Mesenchymal stem cell (in vitro differentiated cells and primary cell): ENCODE measurements around the gene MUS81.

Source experiments
- DNase-seq: peaks from one replicate; pipeline ENCODE4 v3.0.0-alpha.2; 2013
- H2AFZ ChIP-seq: one replicate; pipeline ENCODE4 v1.6.1; 2013; ENCODE audit warnings: low read depth, mild to moderate bottlenecking, control low read depth, inconsistent platforms, low read length, moderate library complexity
- H2AK5ac ChIP-seq: 2 replicates; pipeline ENCODE4 v1.6.1; 2013; ENCODE audit warnings: low read length, moderate library complexity, mild to moderate bottlenecking, inconsistent platforms; ENCODE audit not compliant: severe bottlenecking
- H2BK120ac ChIP-seq: one replicate; pipeline ENCODE4 v1.6.1; 2013; ENCODE audit warnings: low read depth, mild to moderate bottlenecking, inconsistent platforms, low read length, moderate library complexity
- H2BK12ac ChIP-seq, 2 experiments: one replicate each; pipeline ENCODE4 v1.6.1; 2013; ENCODE audit warnings: inconsistent platforms in 2 of 2, low read length in 2 of 2, mild to moderate bottlenecking in 2 of 2, moderate library complexity in 2 of 2, control low read depth in 1 of 2
- H2BK15ac ChIP-seq: one replicate; pipeline ENCODE4 v1.6.1; 2013; ENCODE audit warnings: mild to moderate bottlenecking, low read depth, inconsistent platforms; ENCODE audit not compliant: poor library complexity, severe bottlenecking
- H2BK5ac ChIP-seq: 2 replicates; pipeline ENCODE4 v1.6.1; 2013; ENCODE audit warnings: low read depth, mild to moderate bottlenecking, low read length, control low read depth, inconsistent platforms; ENCODE audit not compliant: poor library complexity, severe bottlenecking
- H3K14ac ChIP-seq, 2 experiments: one replicate each; pipeline ENCODE4 v1.6.1; 2013; ENCODE audit warnings: inconsistent platforms in 2 of 2, low read length in 2 of 2, control low read depth in 1 of 2, mild to moderate bottlenecking in 1 of 2, moderate library complexity in 1 of 2
- H3K18ac ChIP-seq, 2 experiments: one replicate each; pipeline ENCODE4 v1.6.1; 2013; ENCODE audit warnings: inconsistent platforms in 2 of 2, low read length in 2 of 2, control low read depth in 1 of 2, low read depth in 1 of 2, mild to moderate bottlenecking in 1 of 2
- H3K23ac ChIP-seq, 2 experiments: one replicate each; pipeline ENCODE4 v1.6.1; 2013; ENCODE audit warnings: inconsistent platforms in 2 of 2, low read length in 2 of 2, mild to moderate bottlenecking in 2 of 2, moderate library complexity in 2 of 2, control low read depth in 1 of 2
- H3K27ac ChIP-seq: 2 replicates; pipeline ENCODE4 v1.5.1; 2013; ENCODE audit warnings: mild to moderate bottlenecking, moderate library complexity, low read length, control low read depth, inconsistent platforms; ENCODE audit not compliant: poor library complexity, severe bottlenecking
- H3K27me3 ChIP-seq, 2 experiments: 2 replicates each; pipeline versions ENCODE4 v1.6.1 to v1.7.0; 2013; ENCODE audit warnings: low read length in 2 of 2, mild to moderate bottlenecking in 2 of 2, moderate library complexity in 2 of 2, control low read depth in 1 of 2, inconsistent platforms in 1 of 2; ENCODE audit not compliant: control insufficient read depth in 1 of 2, insufficient read depth in 1 of 2
- H3K36me3 ChIP-seq, 2 experiments: 2 replicates each; pipeline versions ENCODE4 v1.6.1 to v1.7.0; 2013; ENCODE audit warnings: low read length in 2 of 2, control low read depth in 1 of 2, inconsistent platforms in 1 of 2, low read depth in 1 of 2, mild to moderate bottlenecking in 1 of 2; ENCODE audit not compliant: insufficient read depth in 2 of 2, control insufficient read depth in 1 of 2
- H3K4ac ChIP-seq, 2 experiments: one replicate each; pipeline ENCODE4 v1.6.1; 2013; ENCODE audit warnings: inconsistent platforms in 2 of 2, low read length in 2 of 2, mild to moderate bottlenecking in 2 of 2, moderate library complexity in 2 of 2, control low read depth in 1 of 2, low read depth in 1 of 2
- H3K4me1 ChIP-seq: 2 replicates; pipeline ENCODE4 v1.6.1; 2013; ENCODE audit warnings: low read depth, low read length, control low read depth; ENCODE audit not compliant: control insufficient read depth, insufficient read depth
- H3K4me2 ChIP-seq: 2 replicates; pipeline ENCODE4 v1.6.1; 2013; ENCODE audit warnings: low read length, mild to moderate bottlenecking, inconsistent platforms; ENCODE audit not compliant: poor library complexity, severe bottlenecking
- H3K4me3 ChIP-seq, 2 experiments: 2 replicates each; pipeline versions ENCODE4 v1.5.1 to v1.7.0; 2013; ENCODE audit warnings: low read length in 2 of 2, mild to moderate bottlenecking in 2 of 2, control low read depth in 1 of 2, low read depth in 1 of 2; ENCODE audit not compliant: insufficient read depth in 1 of 2
- H3K79me1 ChIP-seq: replicated peaks from 2 replicates; pipeline ENCODE4 v1.6.1; 2013; ENCODE audit warnings: mild to moderate bottlenecking, control low read depth, low read length, inconsistent platforms; ENCODE audit not compliant: poor library complexity, severe bottlenecking
- H3K9ac ChIP-seq: 2 replicates; pipeline ENCODE4 v1.7.0; 2013; ENCODE audit warnings: mild to moderate bottlenecking, low read length, moderate library complexity
- H3K9me3 ChIP-seq: 2 replicates; pipeline ENCODE4 v1.7.0; 2013; ENCODE audit warnings: mild to moderate bottlenecking, low read length; ENCODE audit not compliant: control insufficient read depth
- H4K8ac ChIP-seq: one replicate; pipeline ENCODE4 v1.6.1; 2013; ENCODE audit warnings: inconsistent platforms, mild to moderate bottlenecking, low read length, moderate library complexity
- H4K91ac ChIP-seq: one replicate; pipeline ENCODE4 v1.6.1; 2013; ENCODE audit warnings: mild to moderate bottlenecking, low read length, inconsistent platforms
- WGBS: methylation state at CpG from one replicate; pipeline ENCODE4 v1.1.7; 2013; ENCODE audit warnings: mixed read lengths; 5-methylcytosine and 5-hydroxymethylcytosine counted together

MUS81 gene

GRCh38 chr11:65854852-65855837 lies 5.1 kb upstream of the MUS81 start:
- Histone ChIP-seq H3K18ac (no peak overlapping the region), H3K14ac (no peak overlapping the region), H3K4me3 (peak overlapping the region in 1 of 2 experiments; percentile 94), H4K8ac (no peak overlapping the region), H3K79me1 (peaks cover 5% of the 10 kb centered on the region), H3K27ac (no peak overlapping the region), H2BK12ac (no peak overlapping the region), H2AFZ (no peak overlapping the region), H3K23ac (no peak overlapping the region), H3K4me2 (peak overlapping the region; percentile 8), H3K36me3 (peaks cover 57 to 61% of the 10 kb centered on the region in 2 experiments), H3K4me1 (peaks cover 31% of the 10 kb centered on the region), H4K91ac (no peak overlapping the region), H2BK15ac (no peak overlapping the region), H3K9me3 (peaks cover 5% of the 10 kb centered on the region), H3K4ac (no peak overlapping the region), H3K9ac (peak overlapping the region; percentile 94), H2BK120ac (no peak overlapping the region), H3K27me3 (no peaks in the 10 kb centered on the region), H2BK5ac (no peak overlapping the region), H2AK5ac (no peak overlapping the region)
- 95% methylated on average over 13 of the region's 15 CpGs for WGBS
- no peak for DNase-seq

GRCh38 chr11:65855927-65856363 lies 4.3 kb upstream of the MUS81 start:
- peak overlapping the region; percentile 64 for H3K4me2 ChIP-seq
- peaks cover 31% of the 10 kb centered on the region for H3K4me1 ChIP-seq
- H3K4ac ChIP-seq, result no peak overlapping the region
- H4K91ac ChIP-seq, result no peak overlapping the region
- peak overlapping the region; percentile 94 for H3K9ac ChIP-seq
- H2AFZ ChIP-seq, result no peak overlapping the region
- H3K14ac ChIP-seq, result no peak overlapping the region
- H3K36me3 ChIP-seq, result peaks cover 53 to 55% of the 10 kb centered on the region in 2 experiments
- no peak overlapping the region for H2BK5ac ChIP-seq
- no peak overlapping the region for H3K27ac ChIP-seq
- 95% methylated on average over 15 of the region's 15 CpGs for whole genome bisulfite sequencing
- H4K8ac ChIP-seq, result no peak overlapping the region
- no peak for DNase-seq
- peak overlapping the region in 1 of 2 experiments; percentile 94 for H3K4me3 ChIP-seq
- H2BK120ac ChIP-seq, result no peak overlapping the region
- H3K79me1 ChIP-seq, result peaks cover under 1% of the 10 kb centered on the region
- peaks cover 5% of the 10 kb centered on the region for H3K9me3 ChIP-seq
- H3K18ac ChIP-seq, result no peak overlapping the region
- no peak overlapping the region for H2BK12ac ChIP-seq
- H3K27me3 ChIP-seq, result no peaks in the 10 kb centered on the region
- no peak overlapping the region for H2BK15ac ChIP-seq
- no peak overlapping the region for H3K23ac ChIP-seq
- no peak overlapping the region for H2AK5ac ChIP-seq

GRCh38 chr11:65856689-65857499 lies 3.3 kb upstream of the MUS81 start:
- WGBS, result 4% methylated on average over 40 of the region's 57 CpGs
- peaks cover 46 to 48% of the 10 kb centered on the region in 2 experiments for H3K36me3 ChIP-seq
- peak overlapping the region; percentile 27 for H4K8ac ChIP-seq
- H3K18ac ChIP-seq, result peak overlapping the region; percentile 97 to 98
- H2BK5ac ChIP-seq, result peak overlapping the region; percentile 9
- H3K23ac ChIP-seq, result peak overlapping the region in 1 of 2 experiments; percentile 90
- H3K4me3 ChIP-seq, result peak overlapping the region; percentile 82 to 94
- no peaks in the 10 kb centered on the region for H3K79me1 ChIP-seq
- DNase-seq, result peak; percentile 69
- H2BK15ac ChIP-seq, result no peak overlapping the region
- H3K27ac ChIP-seq, result peak overlapping the region; percentile 90
- H3K9ac ChIP-seq, result peak overlapping the region; percentile 94
- H4K91ac ChIP-seq, result peak overlapping the region; percentile 16
- H3K9me3 ChIP-seq, result no peaks in the 10 kb centered on the region
- peak overlapping the region in 1 of 2 experiments; percentile 98 for H3K14ac ChIP-seq
- H3K27me3 ChIP-seq, result no peaks in the 10 kb centered on the region
- no peak overlapping the region for H2BK120ac ChIP-seq
- peaks cover 37% of the 10 kb centered on the region for H3K4me1 ChIP-seq
- no peak overlapping the region for H2AK5ac ChIP-seq
- H3K4me2 ChIP-seq, result peak overlapping the region; percentile 64
- peak overlapping the region; percentile 79 to 99 for H3K4ac ChIP-seq
- H2AFZ ChIP-seq, result peak overlapping the region; percentile 34
- no peak overlapping the region for H2BK12ac ChIP-seq
